Measurements from ENCODE around the gene GRIN2D.
"Not testable (repeated sequence)": the region's sequence is repeated elsewhere in the genome, so short reads cannot be mapped to it uniquely, and the experiment has no call there.

Gene GRIN2D

GRCh38 chr19:48367855-48368254 is 25.6 kb upstream of the GRIN2D start:
- CTCF ChIA-PET, result interaction anchor here (1.7 kb wide), 1 partner anchor 23 kb away, joined by 7 read pairs; the partner anchor contains the start of gene KDELR1
- TF ChIP-seq, protein P1, sequence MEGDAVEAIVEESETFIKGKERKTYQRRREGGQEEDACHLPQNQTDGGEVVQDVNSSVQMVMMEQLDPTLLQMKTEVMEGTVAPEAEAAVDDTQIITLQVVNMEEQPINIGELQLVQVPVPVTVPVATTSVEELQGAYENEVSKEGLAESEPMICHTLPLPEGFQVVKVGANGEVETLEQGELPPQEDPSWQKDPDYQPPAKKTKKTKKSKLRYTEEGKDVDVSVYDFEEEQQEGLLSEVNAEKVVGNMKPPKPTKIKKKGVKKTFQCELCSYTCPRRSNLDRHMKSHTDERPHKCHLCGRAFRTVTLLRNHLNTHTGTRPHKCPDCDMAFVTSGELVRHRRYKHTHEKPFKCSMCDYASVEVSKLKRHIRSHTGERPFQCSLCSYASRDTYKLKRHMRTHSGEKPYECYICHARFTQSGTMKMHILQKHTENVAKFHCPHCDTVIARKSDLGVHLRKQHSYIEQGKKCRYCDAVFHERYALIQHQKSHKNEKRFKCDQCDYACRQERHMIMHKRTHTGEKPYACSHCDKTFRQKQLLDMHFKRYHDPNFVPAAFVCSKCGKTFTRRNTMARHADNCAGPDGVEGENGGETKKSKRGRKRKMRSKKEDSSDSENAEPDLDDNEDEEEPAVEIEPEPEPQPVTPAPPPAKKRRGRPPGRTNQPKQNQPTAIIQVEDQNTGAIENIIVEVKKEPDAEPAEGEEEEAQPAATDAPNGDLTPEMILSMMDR (IDR thresholded peaks at IDR 0.05; ENCODE audit: control extremely low read depth, extremely low read depth, low read depth, missing control alignments), result no peak
- POLR2A ChIA-PET, result no interaction called here
- DNase-seq (ENCODE audit: extremely low spot score), result no peak

DNA sequence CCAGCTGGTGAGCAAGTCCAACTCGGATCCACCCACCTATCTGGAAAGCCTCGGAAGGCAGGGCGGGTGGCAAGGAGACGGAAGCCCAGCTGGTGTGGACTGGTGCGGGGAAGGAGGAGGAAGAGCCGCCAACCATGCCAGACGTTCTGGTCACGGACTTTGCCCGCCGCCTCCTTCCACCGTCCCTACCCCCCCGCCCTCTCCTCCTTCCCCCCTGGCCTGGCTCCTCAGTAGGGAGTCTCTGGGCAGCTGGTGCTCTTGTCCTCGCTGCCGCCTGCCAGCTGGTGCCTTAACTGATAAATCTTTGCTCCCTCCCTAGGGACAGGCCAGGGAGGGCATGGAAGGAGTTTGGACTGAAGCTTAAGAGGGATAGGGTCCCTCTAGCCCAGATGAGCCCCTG is 24.5 kb upstream of the GRIN2D start:
- ChIA-PET POLR2A (interaction anchor here (0.6 kb wide), 1 partner anchor 260 kb away, joined by 3 read pairs; no protein-coding TSS in a partner anchor), CTCF (no interaction called here)
- DNase-seq (ENCODE audit: extremely low spot score), result no peak
- TF ChIP-seq, protein P1 (IDR thresholded peaks at IDR 0.05; ENCODE audit: control extremely low read depth, extremely low read depth, low read depth, missing control alignments), result no peak

- ChIA-PET CTCF (interaction anchor here (1.2 to 1.4 kb wide), 2 partner anchors 10 to 20 kb away, joined by 5 to 9 read pairs; partner anchors contain the start of gene KDELR1), POLR2A (no interaction called here)
Measured at GRCh38 chr19:48370955-48371354, 22.5 kb upstream of the GRIN2D start.

GRCh38 chr19:48371367-48371766 is 22.1 kb upstream of the GRIN2D start:
- TF ChIP-seq, protein P1 (IDR thresholded peaks at IDR 0.05; ENCODE audit: control extremely low read depth, extremely low read depth, low read depth, missing control alignments), result no peak
- no peak for DNase-seq (ENCODE audit: extremely low spot score)
- ChIA-PET CTCF (interaction anchor here (1.0 to 1.4 kb wide), 3 partner anchors 8 to 20 kb away, joined by 4 to 9 read pairs (median 5); partner anchors contain the start of genes KDELR1, SYNGR4 and TMEM143), POLR2A (no interaction called here)

More at GRCh38 chr19:48370955-48371354, 22.5 kb upstream of the GRIN2D start:
- no peak for DNase-seq (ENCODE audit: extremely low spot score)
- TF ChIP-seq, protein P1 (IDR thresholded peaks at IDR 0.05; ENCODE audit: control extremely low read depth, extremely low read depth, low read depth, missing control alignments), result no peak

DNA sequence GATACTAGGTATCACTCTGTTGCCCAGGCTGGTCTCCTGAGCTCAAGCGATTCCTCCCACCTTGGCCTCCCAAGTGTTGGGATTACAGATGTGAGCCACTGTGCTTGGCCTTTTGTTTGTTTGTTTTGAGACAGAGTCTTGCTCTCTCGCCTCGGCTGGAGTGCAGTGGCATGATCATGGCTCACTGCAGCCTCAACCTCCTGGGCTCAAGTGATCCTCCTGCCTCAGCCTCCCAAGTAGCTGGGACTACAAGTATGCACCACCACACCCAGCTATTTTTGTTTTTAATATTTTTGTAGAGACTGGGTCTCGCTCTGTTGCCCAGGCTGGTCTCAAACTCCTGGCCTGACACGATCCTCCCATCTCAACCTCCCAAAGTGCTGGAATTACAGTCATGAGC is 21.7 kb upstream of the GRIN2D start:
- POLR2A ChIA-PET; DNase-seq (ENCODE audit: extremely low spot score): not testable (repeated sequence)
- CTCF ChIA-PET, result interaction anchor here (1.0 to 1.4 kb wide), 3 partner anchors 8 to 19 kb away, joined by 4 to 9 read pairs (median 5); partner anchors contain the start of genes KDELR1, SYNGR4 and TMEM143

DNA sequence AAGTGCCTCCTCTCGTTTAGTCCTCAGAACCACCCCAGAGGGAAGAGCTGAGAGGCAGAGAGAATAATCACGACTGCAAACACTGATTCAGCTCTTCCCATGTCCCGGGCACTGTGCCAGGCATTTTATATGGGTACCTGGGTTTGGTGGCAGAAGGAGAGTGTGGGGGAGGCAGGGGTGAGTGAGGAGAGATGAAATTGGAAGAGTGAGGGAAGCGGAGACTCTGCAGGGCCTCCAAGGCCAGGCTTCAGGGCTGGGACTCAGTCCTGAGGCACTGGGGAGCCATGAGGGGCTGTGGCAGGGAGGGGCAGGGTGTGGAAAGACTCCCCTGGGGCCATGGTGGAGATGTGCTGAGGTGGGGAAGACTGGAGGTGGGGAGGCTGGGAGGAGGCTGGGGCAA is 20.6 kb upstream of the GRIN2D start:
- CTCF ChIA-PET, result interaction anchor here (1.4 to 1.9 kb wide), 4 partner anchors 10 to 19 kb away, joined by 5 to 8 read pairs (median 5); partner anchors contain the start of gene KDELR1
- POLR2A ChIA-PET, result interaction anchor here (0.5 to 1.2 kb wide), 3 partner anchors 9 to 232 kb away, joined by 3 to 4 read pairs (median 3); partner anchors contain the start of genes SYNGR4 and TMEM143
- TF ChIP-seq, protein P1 (IDR thresholded peaks at IDR 0.05; ENCODE audit: control extremely low read depth, extremely low read depth, low read depth, missing control alignments), result no peak
- no peak for DNase-seq (ENCODE audit: extremely low spot score)

DNA sequence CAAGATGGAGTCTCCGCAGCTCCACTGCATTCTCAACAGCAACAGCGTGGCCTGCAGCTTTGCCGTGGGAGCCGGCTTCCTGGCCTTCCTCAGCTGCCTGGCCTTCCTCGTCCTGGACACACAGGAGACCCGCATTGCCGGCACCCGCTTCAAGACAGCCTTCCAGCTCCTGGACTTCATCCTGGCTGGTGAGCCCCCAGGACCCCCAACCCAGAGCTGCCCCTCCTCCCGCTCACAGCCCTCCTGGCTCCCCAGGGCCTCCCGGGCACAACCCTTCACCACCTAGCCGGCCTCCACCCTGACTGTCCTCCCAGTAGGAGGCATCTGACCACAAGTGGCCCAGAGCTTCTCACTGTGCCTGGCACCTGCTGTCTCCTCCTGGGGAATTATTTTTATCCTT is 19.9 kb upstream of the GRIN2D start:
- ChIA-PET CTCF (interaction anchor here (1.4 to 1.9 kb wide), 4 partner anchors 11 to 18 kb away, joined by 5 to 8 read pairs (median 5); partner anchors contain the start of gene KDELR1), POLR2A (interaction anchor here (0.5 to 1.2 kb wide), 3 partner anchors 9 to 231 kb away, joined by 3 to 4 read pairs (median 3); partner anchors contain the start of genes SYNGR4 and TMEM143)
- no peak for DNase-seq (ENCODE audit: extremely low spot score)
- TF ChIP-seq, protein P1 (IDR thresholded peaks at IDR 0.05; ENCODE audit: control extremely low read depth, extremely low read depth, low read depth, missing control alignments), result no peak
